GM12892 (cell line): ENCODE measurements around the gene RUBCNL.

Experiments
- DNase-seq: peaks from one replicate; pipeline ENCODE4 v3.0.0; 2011; ENCODE audit not compliant: insufficient read length
- FAIRE-seq: peaks from 2 replicates; lab custom pipeline; 2011; peaks lifted over from hg19 to GRCh38; lab: Jason Lieb, UNC
- POLR2A ChIP-seq: IDR thresholded peaks from 2 replicates; pipeline ENCODE4 v1.6.1; 2011; ENCODE audit warnings: low read depth, low read length, control low read depth
- POLR2AphosphoS5 ChIP-seq: IDR thresholded peaks from 2 replicates; pipeline ENCODE4 v1.6.1; 2011; ENCODE audit warnings: low read depth, low read length, control low read depth
- TAF1 ChIP-seq: IDR thresholded peaks from 2 replicates; pipeline ENCODE4 v1.6.1; 2011; ENCODE audit warnings: low read depth, mild to moderate bottlenecking, control low read depth, low read length, borderline replicate concordance

RUBCNL gene

GRCh38 chr13:46293436-46293835, 93.6 kb downstream of the RUBCNL start:
- FAIRE-seq (no peak), DNase-seq (no peak)
- no peak for TF ChIP-seq TAF1
- no peak for TF ChIP-seq POLR2A
- no peak for TF ChIP-seq POLR2AphosphoS5
